NCI-H524 (cell line): ENCODE data around the gene BCL6B.

Source experiments
- DNase-seq, 2 experiments: peaks; one replicate each; lab custom pipeline; 2025; lab: John Stamatoyannopoulos, UW

BCL6B gene

DNA sequence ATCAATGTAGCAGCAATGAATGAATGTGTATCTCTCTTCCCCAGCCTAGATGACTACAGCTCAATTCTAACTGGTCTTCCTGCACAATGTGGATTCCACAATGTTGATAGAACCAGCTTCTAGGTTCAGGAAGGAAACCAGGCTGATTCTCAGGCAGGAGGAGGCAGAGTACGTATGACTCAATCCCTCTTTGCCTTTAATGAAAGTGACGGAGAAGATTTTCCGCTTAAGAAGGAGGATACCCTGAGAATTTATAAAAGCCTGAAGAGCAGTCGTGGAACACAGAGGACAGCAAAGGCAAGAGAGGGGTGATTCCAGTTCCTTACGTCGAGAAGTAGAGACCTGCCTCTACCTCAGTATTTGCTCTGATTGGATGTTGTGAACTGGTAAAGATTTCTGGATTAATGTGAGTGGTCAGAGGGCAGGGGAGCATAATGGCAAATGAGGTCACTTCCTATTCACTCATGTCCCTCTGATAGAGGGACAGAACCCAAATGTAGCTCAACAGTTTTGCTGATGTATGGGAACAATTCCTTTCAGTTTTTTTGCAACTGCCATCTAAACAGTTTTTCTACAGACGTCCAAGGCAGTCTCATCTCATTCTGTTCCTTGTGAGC, 36.1 kb downstream of the BCL6B start:
- no peak for DNase-seq

DNA sequence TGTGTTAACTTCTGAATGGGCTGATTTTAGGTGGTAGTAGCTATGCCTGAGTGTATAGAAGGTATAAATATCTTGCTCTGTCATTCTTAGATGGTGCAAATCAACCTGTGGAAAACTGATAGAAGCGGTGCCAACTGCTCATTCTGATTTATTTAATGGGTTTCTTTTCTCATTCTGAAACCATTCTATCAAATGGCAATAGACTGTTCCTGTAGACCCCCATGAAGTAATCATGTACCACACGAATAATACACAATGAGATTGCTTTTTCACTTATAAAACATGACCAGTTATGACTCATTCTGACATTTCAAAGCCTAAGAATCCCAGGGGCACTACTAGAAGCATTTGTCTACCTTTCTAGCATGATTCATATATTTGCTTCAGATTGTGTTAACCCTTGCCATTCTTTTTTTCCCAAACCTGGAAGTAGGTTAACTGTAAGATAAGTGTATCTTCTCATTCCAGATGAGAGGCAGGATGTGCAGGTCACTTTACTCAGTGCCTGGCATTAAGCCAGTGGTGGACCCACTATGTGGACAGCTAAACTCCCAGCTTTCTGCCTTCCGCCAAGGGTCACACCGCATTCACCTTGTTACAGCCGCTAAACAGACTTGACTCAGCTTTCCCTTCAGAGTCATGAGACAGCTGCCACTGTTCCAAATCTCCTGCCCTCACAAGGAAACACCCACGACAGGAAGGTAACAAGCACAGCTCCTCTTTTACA, 37.5 kb downstream of the BCL6B start:
- no peak for DNase-seq

DNA sequence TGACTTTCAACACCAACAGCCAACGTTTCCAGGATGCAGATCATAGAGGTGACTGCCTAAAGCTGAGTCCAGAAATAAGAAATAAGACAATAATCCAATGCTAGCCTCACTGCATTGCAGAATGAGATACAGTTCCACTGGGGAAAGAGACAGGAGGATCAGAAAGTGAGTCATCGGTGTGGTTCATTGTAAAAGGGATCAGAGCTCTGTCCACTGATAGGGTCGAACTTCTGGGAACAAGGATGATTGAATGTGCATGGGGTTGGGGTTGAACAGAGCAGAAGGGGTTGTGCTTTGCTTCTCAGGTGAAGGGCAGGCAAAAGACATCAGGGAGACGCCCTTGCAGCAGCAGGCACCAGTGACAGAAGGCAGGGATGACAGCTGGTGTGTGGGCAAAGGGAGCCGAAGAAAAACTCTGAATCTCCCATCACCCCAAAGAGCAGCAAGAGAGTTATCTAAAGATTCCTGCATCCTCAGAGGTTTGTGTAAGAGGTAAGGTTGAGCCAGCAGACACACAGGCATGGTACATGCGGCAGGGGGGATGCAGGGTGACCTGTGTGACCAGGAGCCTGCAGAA, 40.8 kb downstream of the BCL6B start:
- DNase-seq = no peak

DNA sequence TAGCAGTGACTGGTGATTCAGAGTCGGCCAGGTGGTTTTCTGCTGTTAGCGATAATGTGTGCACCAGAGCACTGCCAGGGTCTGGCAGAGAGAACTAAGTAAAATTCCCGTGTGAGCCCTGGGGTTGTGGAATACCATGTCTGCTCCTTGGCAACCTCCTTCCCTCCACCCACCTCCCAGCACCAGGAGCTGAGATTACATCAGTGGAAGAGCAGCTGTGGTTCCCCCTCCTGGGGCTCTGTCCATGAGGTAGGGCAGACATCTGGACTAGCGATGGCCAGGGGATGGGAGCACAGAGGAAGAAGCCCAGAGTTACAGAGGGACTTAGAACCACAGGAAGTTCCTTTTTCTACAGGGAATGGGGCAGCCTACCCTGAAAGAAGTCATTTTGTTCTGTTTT, 41.4 kb downstream of the BCL6B start:
- no peak for DNase-seq

DNA sequence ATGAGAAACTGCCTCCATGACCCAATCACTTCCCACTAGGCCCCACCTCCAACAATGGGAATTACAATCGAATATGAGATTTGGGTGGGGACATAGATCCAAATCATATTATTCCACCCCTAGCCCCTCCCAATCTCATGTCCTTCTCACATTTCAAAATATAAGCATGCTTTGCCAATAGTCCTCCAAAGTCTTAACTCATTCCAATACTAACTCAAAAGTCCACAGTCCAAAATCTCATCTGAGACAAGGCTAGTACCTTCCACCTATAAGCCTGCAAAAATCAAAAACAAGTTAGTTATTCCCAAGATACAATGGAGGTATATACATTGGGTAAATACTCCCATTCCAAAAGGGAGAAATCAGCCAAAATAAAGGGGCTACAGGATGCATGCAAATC, 44.3 kb downstream of the BCL6B start:
- DNase-seq = no peak

DNA sequence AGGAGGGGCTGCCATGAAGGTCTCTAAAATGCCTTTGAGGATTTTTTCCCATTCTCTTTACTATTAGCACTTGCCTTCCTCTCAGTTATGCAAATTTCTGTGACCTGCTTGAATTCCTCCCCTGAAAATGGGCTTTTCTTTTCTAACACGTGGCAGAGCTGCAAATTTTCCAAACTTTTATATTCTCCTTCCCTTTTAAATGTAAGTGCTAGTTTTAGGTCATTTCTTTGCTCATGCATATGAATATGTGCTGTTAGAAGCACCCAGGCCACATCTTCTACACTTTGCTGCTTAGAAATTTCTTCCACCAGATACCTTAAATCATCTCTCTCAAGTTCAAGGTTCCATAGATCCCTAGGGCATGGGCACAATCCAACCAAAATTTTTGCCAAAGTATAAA, 45.4 kb downstream of the BCL6B start:
- DNase-seq = no peak

DNA sequence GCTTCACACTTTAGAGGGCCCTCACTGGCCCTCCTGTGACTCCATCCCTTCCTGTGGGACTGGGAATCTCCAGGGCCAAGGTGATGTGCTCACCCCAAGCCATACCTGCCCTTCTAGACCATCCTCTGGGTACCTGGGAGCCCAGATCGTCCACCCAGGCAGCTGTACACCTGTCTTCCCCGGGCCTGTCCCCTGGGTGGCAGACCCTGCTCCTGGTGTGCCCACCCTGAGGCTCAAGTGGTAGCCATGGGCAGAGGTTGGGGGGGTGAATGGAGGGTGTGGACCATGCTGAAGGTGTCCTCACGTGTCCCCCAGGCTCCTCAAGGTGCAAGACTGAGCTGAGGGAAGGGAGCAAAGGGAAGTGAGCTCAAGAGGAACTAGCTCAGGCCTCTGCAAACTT, 47.9 kb downstream of the BCL6B start:
- no peak for DNase-seq

DNA sequence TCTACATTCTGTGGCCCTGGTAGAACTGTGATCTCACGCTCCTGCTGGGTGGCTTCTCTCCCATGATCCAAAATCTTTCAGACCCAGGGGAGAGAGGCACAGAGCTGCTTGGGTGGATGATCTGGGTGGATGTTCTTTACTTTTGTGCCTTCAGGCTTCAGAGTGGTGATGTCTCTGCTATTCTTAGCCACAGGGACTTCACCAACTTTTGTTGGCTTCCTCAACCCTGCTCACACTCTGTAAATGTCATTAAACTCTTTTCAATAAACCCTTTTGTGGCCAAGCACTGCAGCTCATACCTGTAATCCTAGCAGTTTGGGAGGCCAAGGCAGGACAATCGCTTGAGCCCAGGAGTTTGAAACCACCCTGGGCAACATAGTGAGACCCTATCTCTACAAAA, 49.6 kb downstream of the BCL6B start:
- no peak for DNase-seq

DNA sequence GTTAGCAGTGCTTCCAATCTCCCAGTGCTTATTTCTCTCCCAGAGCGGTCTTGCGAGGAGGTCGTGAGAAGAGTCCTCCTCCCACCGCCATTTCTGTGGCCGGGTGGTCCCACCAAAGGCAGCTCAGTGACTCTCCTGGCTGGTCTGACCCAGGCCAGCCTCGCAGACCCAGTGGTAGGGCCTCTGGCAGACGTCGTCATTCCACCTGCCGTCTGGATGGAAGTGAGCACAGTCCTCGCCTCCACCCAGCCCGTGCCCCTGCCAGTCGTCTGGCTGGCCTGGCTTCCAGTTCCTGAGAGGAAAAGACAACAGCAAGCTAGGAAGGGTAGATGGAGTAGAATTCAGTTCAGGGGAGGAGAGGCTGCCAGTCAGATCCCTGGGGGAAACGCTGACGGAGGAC, 52.1 kb downstream of the BCL6B start:
- DNase-seq = no peak

DNA sequence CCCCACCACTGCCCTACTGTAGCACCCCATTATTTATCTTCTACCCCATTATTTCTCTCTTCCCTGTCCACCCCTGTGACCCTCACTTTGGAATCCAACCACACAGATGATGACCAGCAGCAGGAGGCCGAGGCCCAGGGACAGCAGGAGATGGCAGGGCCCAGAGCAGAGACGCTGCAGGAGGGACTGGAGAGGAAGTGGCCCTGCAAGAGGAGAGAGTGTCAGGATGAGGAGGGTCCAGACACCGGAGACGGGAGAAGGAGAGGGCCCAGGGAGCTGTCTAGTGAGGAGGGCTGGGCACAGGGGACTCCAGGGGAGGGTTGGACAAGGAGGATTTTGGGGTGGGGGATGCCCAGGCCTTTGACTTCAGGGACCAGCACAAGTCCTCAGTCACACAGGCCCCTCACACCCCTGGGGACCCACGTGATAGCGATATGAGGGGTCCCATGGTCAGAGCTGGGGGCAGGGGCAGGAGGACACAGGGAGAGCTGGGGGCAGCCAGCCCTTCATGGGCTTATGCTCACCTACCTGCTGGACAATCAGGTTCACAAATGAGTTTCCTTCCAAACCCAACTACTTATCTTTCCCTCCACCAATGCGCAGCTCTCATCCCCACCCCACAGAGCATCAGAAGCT, 55.2 kb downstream of the BCL6B start:
- no peak for DNase-seq

DNA sequence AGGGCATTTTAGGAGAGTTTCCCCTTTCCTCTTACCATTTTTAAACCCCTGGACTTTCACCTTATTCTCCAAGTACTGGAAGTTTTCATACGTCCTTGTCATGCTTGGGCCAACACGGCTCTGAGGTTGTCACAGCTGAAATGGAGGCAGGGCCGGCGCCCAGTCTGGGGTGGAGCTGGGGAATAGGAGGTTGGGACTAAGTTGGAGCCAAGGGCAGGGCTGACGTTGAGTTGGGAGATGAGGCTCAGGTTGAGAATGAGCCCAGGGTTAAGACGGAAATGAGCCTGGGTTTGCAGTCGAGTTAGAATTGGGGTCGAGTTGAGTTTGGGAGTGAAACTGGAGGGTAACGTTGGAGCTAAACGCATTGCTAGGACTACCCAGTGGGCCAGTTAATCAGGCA, 55.9 kb downstream of the BCL6B start:
- no peak for DNase-seq
